HEK293 (cell line): ENCODE results near the gene CACNA2D3.

Experiments
- CTCF ChIA-PET: fragments of 350-600 bp; formaldehyde crosslinking; extraction: SDS; loops from one replicate; lab custom pipeline; 2021; ENCODE audit warnings: antibody characterized with exemption; lab: Yijun Ruan, JAX
- POLR2A ChIA-PET: fragments of 300-600 bp; formaldehyde crosslinking; extraction: SDS; loops from one replicate; lab custom pipeline; 2020; ENCODE audit warnings: antibody characterized with exemption, inconsistent platforms; lab: Yijun Ruan, JAX
- H3K27ac ChIP-seq: fragments of 200-500 bp; sonication (Bioruptor generic); 2 replicates; pipeline ENCODE4 v1.5.1; 2014; ENCODE audit warnings: low read depth, low read length, control low read depth, inconsistent platforms; ENCODE audit errors: extremely low read depth
- H3K36me3 ChIP-seq, 2 experiments: fragments of 200-500 bp in 1 of 2; sonication (Bioruptor generic) in 1 of 2; 1 replicate in 1 of 2; 2 replicates in 1 of 2; pipeline ENCODE4 v1.5.1; 2014 to 2017; ENCODE audit warnings: inconsistent platforms in 2 of 2, low read length in 2 of 2; ENCODE audit not compliant: control insufficient read depth in 2 of 2, insufficient read depth in 1 of 2
- H3K4me1 ChIP-seq: fragments of 200-500 bp; sonication (Bioruptor generic); 2 replicates; pipeline ENCODE4 v1.5.1; 2014; ENCODE audit warnings: mild to moderate bottlenecking, low read length, inconsistent platforms; ENCODE audit not compliant: control insufficient read depth, insufficient read depth
- H3K4me3 ChIP-seq: 2 replicates; pipeline ENCODE4 v1.5.1; 2011; ENCODE audit warnings: low read depth, mild to moderate bottlenecking, control low read depth, low read length, moderate library complexity
- H3K9me3 ChIP-seq: fragments of 200-500 bp; sonication (Bioruptor generic); 2 replicates; pipeline ENCODE4 v1.5.1; 2014; ENCODE audit warnings: low read depth, low read length, inconsistent platforms; ENCODE audit not compliant: control insufficient read depth, insufficient read depth
- CTCF ChIP-seq: fragments of 450-650 bp; formaldehyde crosslinking; IDR thresholded peaks from 2 replicates; pipeline ENCODE4 v1.5.1; 2016; ENCODE audit warnings: missing biosample characterization, missing genetic modification characterization
- HOXD13 ChIP-seq: sonication (generic); formaldehyde crosslinking; IDR thresholded peaks from 2 replicates; pipeline ENCODE4 v1.8.0; 2022; ENCODE audit warnings: missing genetic modification reagents, borderline replicate concordance
- PRDM6 ChIP-seq: fragments of 450-650 bp; formaldehyde crosslinking; IDR thresholded peaks from 2 replicates; pipeline ENCODE4 v1.5.1; 2017; ENCODE audit warnings: missing biosample characterization, missing genetic modification characterization
- SP7 ChIP-seq: fragments of 450-650 bp; formaldehyde crosslinking; IDR thresholded peaks from 2 replicates; pipeline ENCODE4 v1.5.1; 2016; ENCODE audit warnings: missing biosample characterization, missing genetic modification characterization
- ZBTB10 ChIP-seq: fragments of 450-650 bp; formaldehyde crosslinking; IDR thresholded peaks from 2 replicates; pipeline ENCODE4 v1.5.1; 2016; ENCODE audit warnings: missing biosample characterization, missing genetic modification characterization
- ZBTB17 ChIP-seq: fragments of 450-650 bp; formaldehyde crosslinking; IDR thresholded peaks from 2 replicates; pipeline ENCODE4 v1.5.1; 2016; ENCODE audit warnings: missing biosample characterization, missing genetic modification characterization
- ZBTB6 ChIP-seq: fragments of 450-650 bp; formaldehyde crosslinking; IDR thresholded peaks from 2 replicates; pipeline ENCODE4 v1.5.1; 2017; ENCODE audit warnings: missing biosample characterization, missing genetic modification characterization
- ZNF18 ChIP-seq: fragments of 450-650 bp; formaldehyde crosslinking; IDR thresholded peaks from 2 replicates; pipeline ENCODE4 v1.5.1; 2016; ENCODE audit warnings: missing biosample characterization, missing genetic modification characterization
- ZNF19 ChIP-seq: fragments of 450-650 bp; formaldehyde crosslinking; IDR thresholded peaks from 2 replicates; pipeline ENCODE4; 2016; ENCODE audit warnings: missing biosample characterization, missing genetic modification characterization, low read depth
- ZNF404 ChIP-seq: fragments of 450-650 bp; formaldehyde crosslinking; IDR thresholded peaks from 2 replicates; pipeline ENCODE4 v1.5.1; 2017; ENCODE audit warnings: missing biosample characterization, missing genetic modification characterization
- ZNF416 ChIP-seq: fragments of 450-650 bp; formaldehyde crosslinking; IDR thresholded peaks from 2 replicates; pipeline ENCODE4 v1.5.1; 2016; ENCODE audit warnings: missing biosample characterization, missing genetic modification characterization
- ZNF544 ChIP-seq: fragments of 450-650 bp; formaldehyde crosslinking; IDR thresholded peaks from 2 replicates; pipeline ENCODE4 v1.5.0; 2017; ENCODE audit warnings: missing biosample characterization, missing genetic modification characterization
- ZNF560 ChIP-seq: fragments of 450-650 bp; formaldehyde crosslinking; IDR thresholded peaks from 2 replicates; pipeline ENCODE4 v1.5.1; 2017; ENCODE audit warnings: missing biosample characterization, missing genetic modification characterization, borderline replicate concordance
- ZNF561 ChIP-seq: fragments of 450-650 bp; IDR thresholded peaks from 2 replicates; pipeline ENCODE4 v1.5.1; 2018; ENCODE audit warnings: missing biosample characterization, missing genetic modification characterization, borderline replicate concordance
- ZNF571 ChIP-seq: fragments of 450-650 bp; formaldehyde crosslinking; IDR thresholded peaks from 2 replicates; pipeline ENCODE4 v1.5.0; 2017; ENCODE audit warnings: missing biosample characterization, missing genetic modification characterization
- ZNF621 ChIP-seq: fragments of 450-650 bp; formaldehyde crosslinking; IDR thresholded peaks from 2 replicates; pipeline ENCODE4 v1.5.1; 2017; ENCODE audit warnings: missing biosample characterization, missing genetic modification characterization
- ZNF792 ChIP-seq: fragments of 450-650 bp; formaldehyde crosslinking; IDR thresholded peaks from 2 replicates; pipeline ENCODE4 v1.5.1; 2016; ENCODE audit warnings: missing biosample characterization, missing genetic modification characterization
- ZXDB ChIP-seq: fragments of 450-650 bp; formaldehyde crosslinking; IDR thresholded peaks from 2 replicates; pipeline ENCODE4 v1.5.1; 2016; ENCODE audit warnings: missing biosample characterization, missing genetic modification characterization

The CACNA2D3 gene

GRCh38 chr3:54600441-54601204 lies 478.3 kb downstream of the CACNA2D3 start:
- Histone ChIP-seq H3K27ac (no peak overlapping the region), H3K4me3 (no peak overlapping the region), H3K9me3 (no peaks in the 10 kb centered on the region), H3K4me1 (no peaks in the 10 kb centered on the region), H3K36me3 (no peaks in the 10 kb centered on the region)
- CTCF ChIA-PET: no interaction called here
- TF ChIP-seq HOXD13 (CRISPR knock-in tag) (no peak), ZNF792 (tag by site-specific recombination) (no peak), ZNF18 (tag by site-specific recombination) (no peak), ZNF571 (tag by site-specific recombination) (no peak), ZNF19 (tag by site-specific recombination) (no peak), ZNF621 (no peak), ZNF561 (tag by site-specific recombination) (no peak), ZNF416 (tag by site-specific recombination) (no peak), ZXDB (no peak), ZNF560 (no peak), PRDM6 (tag by site-specific recombination) (no peak), ZBTB6 (tag by site-specific recombination) (no peak), ZNF404 (tag by site-specific recombination) (no peak), CTCF (tag by site-specific recombination) (no peak), SP7 (tag by site-specific recombination) (no peak), ZBTB10 (tag by site-specific recombination) (no peak), ZNF544 (tag by site-specific recombination) (no peak), ZBTB17 (tag by site-specific recombination) (no peak)
- POLR2A ChIA-PET: no interaction called here
